Measurements from ENCODE around the gene JAZF1. TPM values are rescaled to one million over a fixed set of nuclear protein-coding genes. Genes with fewer than 3 reads are reported as not detected.

JAZF1 gene
- polyA plus RNA-seq (ENCODE audit: insufficient read length): 24.9 TPM

GRCh38 chr7:28180364-28181147 is at the start of gene JAZF1:
Gene JAZF1, minus strand, starts transcription at chr7:28180795.
- peak; percentile 73 for DNase-seq

GRCh38 chr7:28230261-28230660 is 49.7 kb upstream of the JAZF1 start:
- DNase-seq: no peak

GRCh38 chr7:28228396-28228795 is 47.8 kb upstream of the JAZF1 start:
- peak; percentile 50 for DNase-seq

GRCh38 chr7:28226003-28226402 is 45.4 kb upstream of the JAZF1 start:
- DNase-seq: no peak

GRCh38 chr7:28225576-28225975 is 45.0 kb upstream of the JAZF1 start:
- no peak for DNase-seq

GRCh38 chr7:28224675-28225074 is 44.1 kb upstream of the JAZF1 start:
- DNase-seq: no peak

- no peak for DNase-seq
Observed at GRCh38 chr7:28224172-28224571, 43.6 kb upstream of the JAZF1 start.

GRCh38 chr7:28222636-28223035 is 42.0 kb upstream of the JAZF1 start:
- DNase-seq: no peak

GRCh38 chr7:28219793-28220192 is 39.2 kb upstream of the JAZF1 start:
- DNase-seq: no peak

- DNase-seq: no peak
Observed at GRCh38 chr7:28217143-28217542, 36.5 kb upstream of the JAZF1 start.

- DNase-seq: no peak
Observed at GRCh38 chr7:28211006-28211405, 30.4 kb upstream of the JAZF1 start.

- DNase-seq: no peak
Observed at GRCh38 chr7:28208506-28208905, 27.9 kb upstream of the JAZF1 start.

GRCh38 chr7:28207486-28208158 is 27.0 kb upstream of the JAZF1 start:
- DNase-seq: no peak

- no peak for DNase-seq
Observed at GRCh38 chr7:28205506-28205905, 24.9 kb upstream of the JAZF1 start.

GRCh38 chr7:28203508-28204240 is 23.1 kb upstream of the JAZF1 start:
- DNase-seq: no peak

- DNase-seq: no peak
Observed at GRCh38 chr7:28202222-28202621, 21.6 kb upstream of the JAZF1 start.

GRCh38 chr7:28201131-28201530 is 20.5 kb upstream of the JAZF1 start:
- no peak for DNase-seq

- DNase-seq: no peak
Observed at GRCh38 chr7:28200598-28200997, 20.0 kb upstream of the JAZF1 start.

- no peak for DNase-seq
Observed at GRCh38 chr7:28199021-28199510, 18.5 kb upstream of the JAZF1 start.

GRCh38 chr7:28195910-28196620 is 15.5 kb upstream of the JAZF1 start:
- no peak for DNase-seq

GRCh38 chr7:28192786-28193585 is 12.4 kb upstream of the JAZF1 start:
- no peak for DNase-seq

- DNase-seq: no peak
Observed at GRCh38 chr7:28191751-28192150, 11.2 kb upstream of the JAZF1 start.
